D721Med (cell line): Measurements from ENCODE around the gene FOXD4L6.
"Not testable (repeated sequence)": the region's sequence is repeated elsewhere in the genome, so short reads cannot be mapped to it uniquely, and the experiment has no call there.

Experiments
- DNase-seq: peaks from one replicate; pipeline ENCODE4 v3.0.0; 2011; ENCODE audit warnings: low spot score; ENCODE audit not compliant: insufficient read length
- FAIRE-seq: peaks from 2 replicates; lab custom pipeline; 2011; peaks lifted over from hg19 to GRCh38; lab: Jason Lieb, UNC
- CTCF ChIP-seq: IDR thresholded peaks from 2 replicates; pipeline ENCODE4 v1.5.1; 2012; ENCODE audit warnings: mild to moderate bottlenecking, control low read depth; ENCODE audit not compliant: insufficient read depth; ENCODE audit errors: missing control alignments

FOXD4L6 gene

DNA sequence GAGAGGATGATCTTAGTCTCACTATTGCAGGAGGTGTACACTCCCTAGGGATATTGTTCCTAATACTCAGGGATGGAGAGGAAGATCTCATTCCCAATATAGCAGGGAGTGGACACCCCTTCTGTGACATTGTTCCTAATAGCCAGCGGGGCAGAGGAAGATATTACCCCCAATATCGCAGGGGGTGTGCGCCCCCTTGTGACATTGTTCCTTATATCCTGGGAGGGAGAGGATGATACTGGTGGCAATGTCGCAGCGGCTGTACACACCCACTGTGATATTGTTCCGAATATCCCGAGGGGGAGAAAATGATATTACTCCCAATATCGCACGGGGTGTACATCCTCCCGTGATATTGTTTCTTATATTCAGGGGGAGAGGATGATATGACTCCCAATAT, 17.6 kb downstream of the FOXD4L6 start:
- DNase-seq, FAIRE-seq: not testable (repeated sequence)
- TF ChIP-seq CTCF: peak; percentile 23

DNA sequence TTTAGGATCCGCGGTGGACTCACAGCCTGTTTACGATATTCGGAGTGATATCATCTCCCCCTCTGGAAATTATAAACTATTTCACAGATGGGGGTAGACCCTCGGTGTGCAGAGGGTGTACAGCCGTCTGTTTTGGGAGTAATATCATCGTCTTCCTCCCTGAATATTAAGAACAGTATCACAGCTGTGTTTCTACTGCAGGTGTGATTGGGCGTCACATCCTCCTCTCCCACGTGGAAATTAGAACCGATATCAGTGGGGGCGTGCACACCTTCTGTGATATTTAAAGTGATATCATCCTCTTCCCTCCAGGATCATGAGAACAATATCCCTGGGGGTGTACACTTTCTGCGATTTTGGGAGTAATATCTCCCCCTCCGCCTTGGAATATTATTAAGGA, 19.2 kb downstream of the FOXD4L6 start:
- FAIRE-seq, DNase-seq: not testable (repeated sequence)

- not testable (repeated sequence) for DNase-seq, FAIRE-seq
Measured at GRCh38 chr9:41108816-41109215, 19.7 kb downstream of the FOXD4L6 start.

DNA sequence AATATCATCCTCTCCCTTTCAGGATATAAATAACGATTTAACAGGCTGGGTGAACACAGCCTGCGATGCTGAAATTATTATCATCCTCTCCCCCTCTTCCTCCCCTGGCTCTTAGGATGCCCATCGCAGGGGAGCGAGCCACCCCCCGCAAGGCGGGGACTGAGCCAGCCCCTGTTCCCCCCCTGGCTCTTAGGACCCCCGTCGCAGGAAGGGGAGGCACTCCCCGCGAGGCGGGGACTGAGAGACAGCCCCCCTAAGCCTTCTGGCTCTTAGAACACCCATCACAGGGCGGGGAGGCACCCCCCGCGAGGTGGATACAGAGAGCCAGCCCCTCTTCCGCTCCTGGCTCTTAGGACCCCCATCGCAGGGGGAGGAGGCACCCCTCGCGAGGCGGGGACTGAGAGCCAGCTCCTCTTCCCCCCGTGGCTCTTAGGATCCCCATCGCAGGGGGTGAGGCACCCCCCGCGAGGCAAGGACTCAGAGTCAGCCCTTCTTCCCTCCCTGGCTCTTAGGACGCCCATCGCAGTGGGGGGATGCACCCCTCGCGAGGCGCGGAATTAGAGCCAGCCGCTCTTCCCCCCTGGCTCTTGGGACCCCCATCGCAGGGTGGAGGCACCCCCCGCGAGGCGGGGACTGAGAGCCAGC, 21.9 kb downstream of the FOXD4L6 start:
- FAIRE-seq: not testable (repeated sequence)

GRCh38 chr9:41105557-41106253, 22.8 kb downstream of the FOXD4L6 start:
- DNase-seq, FAIRE-seq: not testable (repeated sequence)

More for the DNA sequence above, 21.9 kb downstream of the FOXD4L6 start:
- DNase-seq: not testable (repeated sequence)

DNA sequence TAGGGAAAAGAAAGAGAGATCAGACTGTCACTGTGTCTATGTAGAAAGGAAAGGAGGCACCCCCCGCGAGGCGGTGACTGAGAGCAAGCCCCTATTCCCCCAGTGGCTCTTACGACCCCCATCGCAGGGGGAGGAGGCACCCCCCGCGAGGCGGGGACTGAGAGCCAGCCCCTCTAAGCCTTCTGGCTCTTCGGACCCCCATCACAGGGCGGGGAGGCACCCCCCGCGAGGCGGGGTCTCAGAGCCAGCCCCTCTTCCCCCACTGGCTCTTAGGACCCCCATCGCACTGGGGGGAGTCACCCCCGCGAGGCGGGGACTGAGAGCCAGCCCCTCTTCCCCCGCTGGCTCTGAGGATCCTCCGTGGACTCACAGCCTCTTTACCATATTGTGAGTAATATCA, 23.9 kb downstream of the FOXD4L6 start:
- not testable (repeated sequence) for FAIRE-seq

DNA sequence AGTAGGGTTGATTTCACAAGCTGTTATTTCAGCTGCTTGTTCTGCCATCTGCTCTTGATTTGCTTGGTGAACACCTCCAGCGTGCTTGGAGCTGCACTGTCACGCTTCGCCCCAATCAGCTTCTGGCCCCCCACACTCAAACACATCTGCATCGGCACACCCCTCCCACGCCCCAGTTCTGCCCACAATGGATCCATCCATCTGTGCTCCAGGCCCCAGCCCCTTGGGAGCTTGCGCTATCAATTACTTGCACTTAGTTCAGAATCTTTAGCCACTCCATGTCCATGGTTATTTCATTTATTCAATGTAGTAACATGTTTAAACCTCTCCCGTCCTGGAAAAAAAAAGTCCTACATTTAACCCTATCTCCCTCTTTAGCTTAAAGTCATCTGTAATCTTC, 28.0 kb downstream of the FOXD4L6 start:
- FAIRE-seq, DNase-seq: not testable (repeated sequence)

More for the DNA sequence above, 23.9 kb downstream of the FOXD4L6 start:
- not testable (repeated sequence) for DNase-seq

GRCh38 chr9:41098759-41099158, 29.7 kb downstream of the FOXD4L6 start:
- DNase-seq, FAIRE-seq: not testable (repeated sequence)

- not testable (repeated sequence) for DNase-seq, FAIRE-seq
Measured at GRCh38 chr9:41095060-41095459, 33.4 kb downstream of the FOXD4L6 start.

- DNase-seq, FAIRE-seq: not testable (repeated sequence)
Measured at GRCh38 chr9:41094010-41094773, 34.3 kb downstream of the FOXD4L6 start.

GRCh38 chr9:41090922-41091321, 37.6 kb downstream of the FOXD4L6 start:
- not testable (repeated sequence) for DNase-seq, FAIRE-seq

DNA sequence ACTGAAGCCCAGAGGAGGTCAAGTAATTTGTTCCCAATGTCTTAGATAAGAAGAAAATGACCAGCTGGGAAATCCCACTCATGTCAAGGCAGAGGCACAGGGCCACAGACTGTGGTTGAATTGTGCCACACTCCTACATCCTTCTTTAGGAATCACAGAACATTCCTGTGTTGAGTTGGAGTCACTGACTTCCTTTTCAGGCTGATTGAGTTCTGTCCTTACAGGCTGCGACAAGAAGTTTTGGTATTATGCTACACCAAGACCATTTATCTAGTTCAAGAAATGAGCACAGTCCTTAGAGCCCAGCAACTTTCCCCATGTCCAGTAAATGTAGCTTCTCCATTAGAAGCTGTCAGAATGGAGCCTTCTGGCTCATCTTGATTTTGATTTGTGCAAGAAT, 38.1 kb downstream of the FOXD4L6 start:
- not testable (repeated sequence) for FAIRE-seq, DNase-seq

DNA sequence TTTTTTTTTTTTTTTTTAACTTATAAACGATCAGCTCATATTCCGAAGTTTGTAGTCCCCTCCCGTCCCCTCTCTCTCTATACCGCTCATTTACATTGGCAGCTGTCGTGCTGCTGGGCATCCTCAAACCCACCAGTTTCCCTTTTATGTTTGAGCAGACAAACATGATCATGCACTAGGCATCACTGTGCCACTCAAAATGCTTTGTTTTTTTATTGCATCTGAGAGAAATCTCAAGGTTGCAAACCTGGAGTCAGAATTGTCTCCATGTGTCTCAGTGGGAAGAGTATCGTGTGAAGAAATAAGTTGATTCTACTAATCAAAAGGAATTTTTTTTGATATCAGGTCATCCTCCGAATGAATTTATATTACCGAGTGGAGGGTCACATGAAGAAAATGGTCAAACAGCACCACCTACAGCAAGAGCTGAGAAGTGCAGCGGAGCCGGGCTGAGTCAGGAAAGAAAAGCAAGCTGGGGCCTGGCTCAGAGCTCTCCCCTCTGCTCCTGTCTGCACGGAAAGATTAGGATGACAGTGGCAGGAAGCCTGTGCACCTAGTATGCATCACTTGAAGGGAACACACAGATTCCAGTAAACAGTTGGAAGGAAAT, 39.9 kb downstream of the FOXD4L6 start:
- DNase-seq, FAIRE-seq: not testable (repeated sequence)
- TF ChIP-seq CTCF: peak; percentile 3

- FAIRE-seq, DNase-seq: not testable (repeated sequence)
Measured at GRCh38 chr9:41087929-41088328, 40.6 kb downstream of the FOXD4L6 start.

DNA sequence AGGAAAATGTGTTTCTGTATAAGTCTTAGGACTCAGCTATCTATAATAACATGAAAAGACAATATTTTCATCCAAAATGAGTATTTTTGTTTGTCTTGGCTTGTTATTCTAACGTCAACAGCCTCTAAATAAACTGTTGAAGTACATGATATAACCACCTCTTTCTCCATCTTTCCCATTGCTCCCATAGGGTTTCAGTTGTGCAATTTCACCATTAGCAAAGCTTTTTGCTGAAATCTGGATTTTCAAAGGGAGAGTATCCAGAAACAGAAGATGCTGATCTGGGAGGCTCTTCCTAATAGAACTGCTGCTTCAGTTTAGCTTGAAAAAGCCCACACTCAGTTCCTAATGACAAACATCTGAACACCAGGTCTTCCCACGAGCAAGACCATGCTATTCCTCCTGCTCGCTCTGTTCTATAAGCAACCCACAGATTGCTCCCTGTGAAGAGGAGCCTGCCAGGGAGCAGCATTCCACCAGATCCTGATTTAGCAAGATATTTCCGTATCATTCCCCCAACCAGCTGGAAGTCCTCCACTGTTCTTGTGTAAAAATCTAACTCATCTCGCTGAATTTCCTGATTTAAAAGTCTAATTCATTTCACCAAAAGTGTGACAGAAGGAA, 41.2 kb downstream of the FOXD4L6 start:
- not testable (repeated sequence) for FAIRE-seq, DNase-seq

- DNase-seq, FAIRE-seq: not testable (repeated sequence)
Measured at GRCh38 chr9:41086685-41087084, 41.8 kb downstream of the FOXD4L6 start.
